ENCODE measurements around the gene AAR2. TPM values are rescaled to one million over a fixed set of nuclear protein-coding genes. Genes with fewer than 3 reads are reported as not detected.

Gene AAR2
- total RNA-seq, 3 donors from 2014 or later (not counting 1 experiment from before 2014, with no cell fraction given), result 22.6 to 26.5 (median 25.6) TPM

GRCh38 chr20:36281785-36282380, 45.6 kb downstream of the AAR2 start:
- no peaks in the 10 kb centered on the region for H3K27me3 ChIP-seq (ENCODE audit: control insufficient read depth, insufficient read depth, low read length)
- no peaks in the 10 kb centered on the region for H3K36me3 ChIP-seq (ENCODE audit: control insufficient read depth, insufficient read depth, low read length)
- H3K9me3 Mint-ChIP-seq, result no peaks in the 10 kb centered on the region
- H3K9me3 ChIP-seq (ENCODE audit: control insufficient read depth, insufficient read depth, low read length), result no peaks in the 10 kb centered on the region
- H3K4me1 Mint-ChIP-seq, result no peaks in the 10 kb centered on the region
- H3K4me1 ChIP-seq (ENCODE audit: control insufficient read depth, insufficient read depth, low read length), result no peaks in the 10 kb centered on the region
- no peaks in the 10 kb centered on the region for H3K36me3 Mint-ChIP-seq
- ATAC-seq (no peak), DNase-seq (no peak)
- TF ChIP-seq CTCF (IDR thresholded peaks at IDR 0.05), result no peak
- no peak overlapping the region for H3K27ac ChIP-seq (ENCODE audit: low read length)
- no peak overlapping the region for H3K4me3 ChIP-seq (ENCODE audit: low read length)
- intact Hi-C loops (cut with micrococcal nuclease), result no loop called here
- H3K27ac Mint-ChIP-seq, result no peak overlapping the region
- H3K27me3 Mint-ChIP-seq (ENCODE audit: low read depth in 2 of 2), result peaks cover 12 to 16% of the 10 kb centered on the region in 2 donors
- H3K4me3 Mint-ChIP-seq, result no peak overlapping the region
- 89% methylated on average over 10 of the region's 10 CpGs for WGBS (ENCODE audit: insufficient coverage)

- Mint-ChIP-seq H3K4me3 (no peak overlapping the region), H3K27me3 (ENCODE audit: low read depth in 2 of 2) (peaks cover 23 to 32% of the 10 kb centered on the region in 2 donors), H3K36me3 (no peaks in the 10 kb centered on the region), H3K9me3 (no peaks in the 10 kb centered on the region), H3K27ac (no peak overlapping the region), H3K4me1 (no peaks in the 10 kb centered on the region)
- TF ChIP-seq CTCF (IDR thresholded peaks at IDR 0.05), result no peak
- H3K27ac ChIP-seq (ENCODE audit: low read length), result no peak overlapping the region
- ATAC-seq (no peak), DNase-seq (no peak)
- no peaks in the 10 kb centered on the region for H3K36me3 ChIP-seq (ENCODE audit: control insufficient read depth, insufficient read depth, low read length)
- intact Hi-C loops (cut with micrococcal nuclease), result no loop called here
- WGBS (ENCODE audit: insufficient coverage), result 94% methylated on average over 4 of the region's 5 CpGs
- no peaks in the 10 kb centered on the region for H3K4me1 ChIP-seq (ENCODE audit: control insufficient read depth, insufficient read depth, low read length)
- peaks cover 2% of the 10 kb centered on the region for H3K27me3 ChIP-seq (ENCODE audit: control insufficient read depth, insufficient read depth, low read length)
- H3K9me3 ChIP-seq (ENCODE audit: control insufficient read depth, insufficient read depth, low read length), result no peaks in the 10 kb centered on the region
- no peak overlapping the region for H3K4me3 ChIP-seq (ENCODE audit: low read length)
These were observed 48.5 kb downstream of the AAR2 start for GRCh38 chr20:36284751-36285150.

- Histone ChIP-seq H3K36me3 (ENCODE audit: control insufficient read depth, insufficient read depth, low read length) (no peaks in the 10 kb centered on the region), H3K27me3 (ENCODE audit: control insufficient read depth, insufficient read depth, low read length) (peaks cover 2% of the 10 kb centered on the region), H3K9me3 (ENCODE audit: control insufficient read depth, insufficient read depth, low read length) (no peaks in the 10 kb centered on the region), H3K27ac (ENCODE audit: low read length) (no peak overlapping the region), H3K4me1 (ENCODE audit: control insufficient read depth, insufficient read depth, low read length) (no peaks in the 10 kb centered on the region), H3K4me3 (ENCODE audit: low read length) (no peak overlapping the region)
- H3K9me3 Mint-ChIP-seq, result no peaks in the 10 kb centered on the region
- H3K36me3 Mint-ChIP-seq, result no peaks in the 10 kb centered on the region
- H3K4me1 Mint-ChIP-seq, result no peaks in the 10 kb centered on the region
- intact Hi-C loops (cut with micrococcal nuclease), result no loop called here
- H3K27ac Mint-ChIP-seq, result no peak overlapping the region
- H3K27me3 Mint-ChIP-seq (ENCODE audit: low read depth in 2 of 2), result peaks cover 20 to 36% of the 10 kb centered on the region in 2 donors
- H3K4me3 Mint-ChIP-seq, result no peak overlapping the region
- no peak for ATAC-seq
- no peak for DNase-seq
- TF ChIP-seq CTCF (IDR thresholded peaks at IDR 0.05), result no peak
- WGBS (ENCODE audit: insufficient coverage), result 85% methylated on average over 10 of the region's 11 CpGs
These were observed 49.6 kb downstream of the AAR2 start for GRCh38 chr20:36285746-36286447.

Data from natural killer cell (primary cell).